Measurements from ENCODE around the gene ICE2.
A peak's percentile ranks its signal among the peaks of the same experiment; 100 is the strongest.

ICE2 gene, protein sequence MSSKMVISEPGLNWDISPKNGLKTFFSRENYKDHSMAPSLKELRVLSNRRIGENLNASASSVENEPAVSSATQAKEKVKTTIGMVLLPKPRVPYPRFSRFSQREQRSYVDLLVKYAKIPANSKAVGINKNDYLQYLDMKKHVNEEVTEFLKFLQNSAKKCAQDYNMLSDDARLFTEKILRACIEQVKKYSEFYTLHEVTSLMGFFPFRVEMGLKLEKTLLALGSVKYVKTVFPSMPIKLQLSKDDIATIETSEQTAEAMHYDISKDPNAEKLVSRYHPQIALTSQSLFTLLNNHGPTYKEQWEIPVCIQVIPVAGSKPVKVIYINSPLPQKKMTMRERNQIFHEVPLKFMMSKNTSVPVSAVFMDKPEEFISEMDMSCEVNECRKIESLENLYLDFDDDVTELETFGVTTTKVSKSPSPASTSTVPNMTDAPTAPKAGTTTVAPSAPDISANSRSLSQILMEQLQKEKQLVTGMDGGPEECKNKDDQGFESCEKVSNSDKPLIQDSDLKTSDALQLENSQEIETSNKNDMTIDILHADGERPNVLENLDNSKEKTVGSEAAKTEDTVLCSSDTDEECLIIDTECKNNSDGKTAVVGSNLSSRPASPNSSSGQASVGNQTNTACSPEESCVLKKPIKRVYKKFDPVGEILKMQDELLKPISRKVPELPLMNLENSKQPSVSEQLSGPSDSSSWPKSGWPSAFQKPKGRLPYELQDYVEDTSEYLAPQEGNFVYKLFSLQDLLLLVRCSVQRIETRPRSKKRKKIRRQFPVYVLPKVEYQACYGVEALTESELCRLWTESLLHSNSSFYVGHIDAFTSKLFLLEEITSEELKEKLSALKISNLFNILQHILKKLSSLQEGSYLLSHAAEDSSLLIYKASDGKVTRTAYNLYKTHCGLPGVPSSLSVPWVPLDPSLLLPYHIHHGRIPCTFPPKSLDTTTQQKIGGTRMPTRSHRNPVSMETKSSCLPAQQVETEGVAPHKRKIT

GRCh38 chr15:60478566-60479360 is at the start of gene ICE2:
ICE2 (minus strand) TSS chr15:60479142; CDS start chr15:60477977, 1,165 bp downstream.
- peak; percentile 94 for DNase-seq

- DNase-seq: no peak
These were observed 49.6 kb upstream of the ICE2 start for GRCh38 chr15:60528530-60528929.

DNA sequence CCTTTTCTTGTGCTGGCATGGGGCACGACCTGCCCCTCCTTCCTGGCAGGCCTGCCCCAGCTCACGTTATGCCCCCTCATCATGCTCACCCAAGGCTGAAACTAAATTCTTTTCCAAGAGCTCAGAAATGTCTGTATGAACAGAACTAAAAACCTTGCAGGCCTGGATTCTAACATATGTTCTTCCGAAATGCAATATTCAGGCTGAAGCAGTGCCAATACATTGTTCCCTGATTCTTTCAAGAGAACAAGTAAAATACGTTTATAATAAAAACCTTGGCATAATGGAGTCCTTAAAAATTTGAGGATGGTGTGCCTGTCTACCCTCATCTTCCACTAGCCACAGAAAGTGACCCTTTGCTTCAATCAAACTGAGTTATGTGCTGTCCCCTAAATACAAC is 48.5 kb upstream of the ICE2 start:
- DNase-seq: no peak

DNA sequence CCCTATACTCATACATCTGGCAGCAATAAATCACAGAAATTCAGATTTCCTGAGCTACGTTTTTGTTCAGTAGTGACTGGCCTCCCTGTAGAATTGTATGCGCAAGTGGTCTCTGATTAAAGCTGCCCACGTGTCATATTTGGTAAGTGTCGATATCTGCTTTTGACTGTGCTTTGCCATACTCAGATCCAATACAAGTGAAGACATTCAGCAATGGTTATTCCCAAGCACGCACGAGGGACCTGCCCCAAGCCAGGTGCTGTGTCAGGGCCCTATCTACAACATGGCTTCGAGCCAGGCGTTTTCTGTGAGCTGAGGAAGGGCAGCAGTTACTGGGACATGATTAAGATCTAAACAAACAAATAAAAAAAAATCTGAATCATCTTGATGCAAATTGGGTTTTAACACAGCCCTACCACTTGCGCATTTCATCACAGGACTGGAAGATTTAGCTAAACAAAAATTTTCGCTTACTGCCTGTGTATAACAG is 47.2 kb upstream of the ICE2 start:
- DNase-seq: no peak

GRCh38 chr15:60525341-60526039 is 46.5 kb upstream of the ICE2 start:
- no peak for DNase-seq

DNA sequence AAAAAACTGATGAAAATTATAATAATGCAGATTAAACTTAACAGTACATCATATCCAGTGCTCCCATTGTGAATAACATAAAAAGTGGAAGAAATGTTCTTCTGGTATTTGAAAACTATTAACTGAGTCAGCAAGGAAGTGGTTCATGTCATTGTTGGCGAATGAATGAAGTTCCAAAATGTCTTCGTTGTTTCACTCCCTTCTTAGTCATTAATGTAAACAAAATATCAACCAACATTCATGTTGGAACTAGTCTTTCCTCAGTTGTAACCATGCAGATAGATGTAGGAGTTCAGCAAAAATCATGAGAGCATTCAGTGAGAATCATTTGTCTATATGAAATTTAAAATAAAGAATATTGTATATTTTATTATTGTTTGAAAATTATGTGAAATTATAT is 44.1 kb upstream of the ICE2 start:
- DNase-seq: no peak

DNA sequence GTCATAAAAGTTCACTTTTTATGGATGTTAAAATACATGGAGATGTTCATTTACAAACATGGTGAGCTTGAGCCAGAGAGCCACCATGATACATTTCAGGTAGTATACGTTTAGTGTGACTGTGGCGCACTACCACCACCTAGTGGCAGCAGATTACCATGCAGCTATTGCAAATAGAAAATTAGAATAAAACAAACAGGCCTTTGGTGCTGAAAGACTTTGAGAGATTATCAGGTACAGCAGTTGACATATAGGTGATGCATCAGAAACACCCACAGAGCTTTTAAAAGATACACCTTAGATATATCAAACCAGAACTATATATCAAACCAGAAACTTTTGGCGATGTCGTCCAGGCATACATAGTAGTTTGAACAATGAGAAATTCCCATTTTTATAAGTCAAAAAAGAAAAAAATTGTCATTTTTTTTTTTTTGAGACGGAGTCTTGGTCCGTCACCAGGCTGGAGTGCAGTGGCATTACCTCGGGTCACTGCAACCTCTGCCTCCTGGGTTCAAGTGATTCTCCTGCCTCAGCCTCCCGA is 42.0 kb upstream of the ICE2 start:
- DNase-seq: peak; percentile 82

- DNase-seq: no peak
These were observed 41.3 kb upstream of the ICE2 start for GRCh38 chr15:60520013-60520824.

GRCh38 chr15:60519218-60519617 is 40.3 kb upstream of the ICE2 start:
- no peak for DNase-seq

- DNase-seq: no peak
These were observed 39.6 kb upstream of the ICE2 start for GRCh38 chr15:60518511-60518910.

DNA sequence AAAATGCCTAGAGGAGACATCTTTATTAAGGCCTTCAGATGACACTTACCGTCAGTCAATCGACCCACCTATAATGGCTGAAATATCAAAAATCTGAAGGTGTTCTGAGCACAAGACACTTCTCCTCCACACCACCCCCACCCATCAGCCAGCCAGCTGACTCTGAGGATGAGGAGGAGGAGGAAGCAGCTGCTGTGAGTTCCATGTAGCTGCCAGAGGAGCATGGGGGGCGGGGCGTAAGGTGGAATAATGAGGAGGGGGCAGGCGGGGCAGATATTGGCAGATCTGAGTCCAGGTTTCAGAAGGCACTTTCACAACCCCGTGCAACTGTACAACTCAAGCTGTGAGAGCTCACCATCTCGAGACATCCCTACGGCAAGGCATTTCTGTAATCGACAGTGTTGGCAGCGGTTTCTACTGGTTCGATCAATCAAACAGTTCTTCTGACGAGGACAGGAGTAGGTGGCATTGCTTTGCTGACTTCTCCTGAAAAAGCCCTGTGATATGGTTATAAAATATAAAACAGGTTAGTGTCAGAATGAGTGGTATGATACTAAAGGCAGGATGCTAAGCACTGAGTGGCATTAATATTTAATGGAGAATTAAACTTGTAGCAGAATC is 35.4 kb upstream of the ICE2 start:
- DNase-seq: no peak

DNA sequence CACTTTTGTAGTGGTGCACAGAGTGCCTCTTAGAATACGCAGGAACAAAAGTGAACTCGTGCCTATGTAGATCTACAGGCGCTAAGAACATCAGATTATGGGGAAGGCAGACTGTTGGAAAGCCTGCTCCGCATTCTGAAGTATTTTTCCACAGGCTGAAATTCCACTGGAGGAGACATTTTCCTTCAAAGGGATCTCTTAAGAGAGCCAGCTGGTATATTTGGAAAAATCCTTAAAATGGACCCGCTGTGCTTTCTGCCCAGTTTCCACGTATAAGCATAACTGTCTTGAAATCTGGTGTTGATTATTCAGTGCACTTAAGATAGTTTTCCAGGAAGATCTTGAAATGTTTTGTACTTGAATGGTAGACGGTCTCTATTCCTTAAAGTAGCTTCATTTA is 34.7 kb upstream of the ICE2 start:
- DNase-seq: no peak

GRCh38 chr15:60512937-60513336 is 34.0 kb upstream of the ICE2 start:
- no peak for DNase-seq

DNA sequence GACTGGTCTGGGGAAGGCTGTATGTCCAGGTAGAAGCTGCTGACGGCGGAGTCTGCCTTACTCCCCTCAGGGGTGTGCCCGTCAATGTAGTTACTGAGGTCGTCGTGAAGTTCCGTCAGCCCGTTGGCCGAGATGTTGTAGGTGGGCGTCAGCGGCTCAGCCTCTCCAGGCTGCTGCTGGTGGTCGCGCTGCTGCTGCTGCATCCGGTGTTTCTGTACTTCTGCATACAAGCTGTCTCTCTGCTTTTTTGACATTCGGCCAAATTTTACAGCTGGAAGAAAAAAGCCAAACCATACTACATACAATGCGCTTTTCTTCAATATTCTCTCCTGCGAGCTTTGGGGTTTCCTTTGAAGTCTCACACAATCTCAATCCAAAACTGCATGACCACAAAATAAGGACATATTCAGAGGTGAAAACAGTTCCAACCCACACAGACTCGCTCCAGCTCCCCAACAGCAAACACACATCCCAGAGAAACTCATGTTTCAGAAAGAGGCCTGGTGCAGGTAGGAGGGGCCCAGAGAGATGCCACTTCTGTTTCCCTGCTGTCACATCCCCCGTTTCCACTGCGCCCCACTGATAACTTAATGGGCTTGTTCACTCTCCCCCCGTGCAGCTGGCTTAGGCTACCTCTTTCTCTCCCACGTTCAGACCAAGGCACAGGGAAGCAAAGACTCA is 32.5 kb upstream of the ICE2 start:
- no peak for DNase-seq

- DNase-seq: no peak
These were observed 31.1 kb upstream of the ICE2 start for GRCh38 chr15:60510006-60510405.

GRCh38 chr15:60509470-60509869 is 30.5 kb upstream of the ICE2 start:
- DNase-seq: no peak

DNA sequence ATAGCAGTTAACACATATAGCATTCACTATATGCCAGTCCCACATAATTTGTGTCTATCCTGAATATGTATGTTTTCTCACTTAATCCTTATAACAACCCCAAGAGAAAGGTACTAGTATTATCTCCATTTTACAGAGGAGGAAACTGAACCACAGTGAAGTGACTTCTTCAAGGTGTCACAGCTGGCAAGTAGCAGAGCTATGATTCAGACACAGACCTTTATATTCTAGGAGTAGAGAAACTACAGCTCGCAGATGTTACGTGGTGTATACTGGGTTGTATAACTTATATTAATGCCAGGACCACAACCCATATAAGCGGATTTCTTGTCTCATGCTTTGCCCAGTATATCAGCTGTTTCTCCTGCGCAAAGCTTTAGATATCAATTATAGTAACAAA is 29.5 kb upstream of the ICE2 start:
- no peak for DNase-seq

- DNase-seq: peak; percentile 41
These were observed 28.9 kb upstream of the ICE2 start for GRCh38 chr15:60507596-60508424.

- no peak for DNase-seq
These were observed 17.9 kb upstream of the ICE2 start for GRCh38 chr15:60496853-60497252.

Measured in activated CD4-positive, alpha-beta T cell treated with anti-CD3 and anti-CD28 coated beads, Interleukin-2, amount 50 U/mL, for 1 hour (primary cell).